ENCODE data around the gene C19orf53. TPM values are rescaled to one million over a fixed set of nuclear protein-coding genes. Genes with fewer than 3 reads are reported as not detected.
A peak's percentile ranks its signal among the peaks of the same experiment; 100 is the strongest.

The C19orf53 gene
- total and polyA plus RNA-seq, 9 of the 15 experiments (the other 6 are each of a cell fraction or from before 2014, with no cell fraction given) = 98.5 to 441 (median 164) TPM

DNA sequence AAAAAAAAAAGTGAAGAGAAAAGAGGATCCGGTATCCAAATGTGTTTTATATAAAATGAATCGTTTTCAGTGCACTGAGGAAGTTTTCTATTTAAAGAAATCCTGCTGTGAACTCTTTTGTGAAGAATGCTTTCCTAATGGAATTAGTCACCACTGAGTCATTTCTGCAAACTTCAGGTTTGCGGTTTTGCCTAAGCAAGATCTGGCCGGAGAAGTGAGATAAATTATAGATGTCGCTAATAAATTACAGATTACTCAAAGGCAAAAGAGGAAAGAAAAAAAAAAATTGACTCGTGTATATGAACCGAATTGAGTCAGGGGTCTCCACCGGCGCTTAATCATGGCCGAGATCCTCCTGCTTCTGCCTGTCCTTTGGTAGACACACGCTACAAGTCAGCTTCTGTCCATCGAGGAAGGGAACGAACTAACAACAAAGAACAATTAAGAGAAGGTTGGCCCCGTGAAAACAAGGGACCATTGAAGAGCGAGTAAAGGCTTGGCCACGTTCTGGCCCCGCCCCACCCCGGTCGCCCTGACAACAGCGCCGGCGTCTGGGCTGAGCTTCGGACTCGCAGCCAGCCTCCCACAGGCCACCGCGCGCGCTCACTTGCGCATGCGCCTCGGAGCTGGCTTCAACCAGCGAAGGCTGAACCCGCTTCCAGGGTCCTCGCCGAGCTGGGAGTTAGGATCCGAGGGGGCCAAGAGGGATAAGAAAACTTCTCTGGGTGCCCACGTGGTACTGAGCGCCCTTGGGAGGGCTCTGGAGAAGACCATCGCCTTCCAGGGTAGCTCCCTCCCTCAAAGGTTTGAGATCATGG lies 42.9 kb upstream of the C19orf53 start (continued):
- TF ChIP-seq TEAD4 (IDR thresholded peaks at IDR 0.05; ENCODE audit: low read length) (peak; percentile 78), TEAD4 (CRISPR knock-in tag; IDR thresholded peaks at IDR 0.05; ENCODE audit: borderline replicate concordance) (no peak), ARHGAP35 (IDR thresholded peaks at IDR 0.05; ENCODE audit: partially characterized antibody) (no peak), NELFE (IDR thresholded peaks at IDR 0.05; ENCODE audit: insufficient read depth, insufficient read length) (no peak), OTX1 (CRISPR knock-in tag; IDR thresholded peaks at IDR 0.05) (no peak), ARID1B (IDR thresholded peaks at IDR 0.05) (peak; percentile 90), SMAD1 (IDR thresholded peaks at IDR 0.05; ENCODE audit: low read depth, low read length, partially characterized antibody) (no peak), CBX3 (IDR thresholded peaks at IDR 0.05; ENCODE audit: borderline replicate concordance in 1 of 2, low read length in 2 of 2) (no peak; a peak in 1 of 3 replicates), MEF2A (IDR thresholded peaks at IDR 0.05; ENCODE audit: control insufficient read depth, low read depth, low read length) (no peak; the same call in 1 of the 2 replicates), ZNF311 (CRISPR knock-in tag; IDR thresholded peaks at IDR 0.05) (no peak)
- TF ChIP-seq, protein P1, sequence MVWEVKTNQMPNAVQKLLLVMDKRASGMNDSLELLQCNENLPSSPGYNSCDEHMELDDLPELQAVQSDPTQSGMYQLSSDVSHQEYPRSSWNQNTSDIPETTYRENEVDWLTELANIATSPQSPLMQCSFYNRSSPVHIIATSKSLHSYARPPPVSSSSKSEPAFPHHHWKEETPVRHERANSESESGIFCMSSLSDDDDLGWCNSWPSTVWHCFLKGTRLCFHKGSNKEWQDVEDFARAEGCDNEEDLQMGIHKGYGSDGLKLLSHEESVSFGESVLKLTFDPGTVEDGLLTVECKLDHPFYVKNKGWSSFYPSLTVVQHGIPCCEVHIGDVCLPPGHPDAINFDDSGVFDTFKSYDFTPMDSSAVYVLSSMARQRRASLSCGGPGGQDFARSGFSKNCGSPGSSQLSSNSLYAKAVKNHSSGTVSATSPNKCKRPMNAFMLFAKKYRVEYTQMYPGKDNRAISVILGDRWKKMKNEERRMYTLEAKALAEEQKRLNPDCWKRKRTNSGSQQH (CRISPR knock-in tag; IDR thresholded peaks at IDR 0.05) = no peak
- TF ChIP-seq, protein P2, sequence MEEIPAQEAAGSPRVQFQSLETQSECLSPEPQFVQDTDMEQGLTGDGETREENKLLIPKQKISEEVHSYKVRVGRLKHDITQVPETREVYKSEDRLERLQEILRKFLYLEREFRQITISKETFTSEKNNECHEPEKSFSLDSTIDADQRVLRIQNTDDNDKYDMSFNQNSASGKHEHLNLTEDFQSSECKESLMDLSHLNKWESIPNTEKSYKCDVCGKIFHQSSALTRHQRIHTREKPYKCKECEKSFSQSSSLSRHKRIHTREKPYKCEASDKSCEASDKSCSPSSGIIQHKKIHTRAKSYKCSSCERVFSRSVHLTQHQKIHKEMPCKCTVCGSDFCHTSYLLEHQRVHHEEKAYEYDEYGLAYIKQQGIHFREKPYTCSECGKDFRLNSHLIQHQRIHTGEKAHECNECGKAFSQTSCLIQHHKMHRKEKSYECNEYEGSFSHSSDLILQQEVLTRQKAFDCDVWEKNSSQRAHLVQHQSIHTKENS (CRISPR knock-in tag; IDR thresholded peaks at IDR 0.05) = no peak
- TF ChIP-seq, protein P3, sequence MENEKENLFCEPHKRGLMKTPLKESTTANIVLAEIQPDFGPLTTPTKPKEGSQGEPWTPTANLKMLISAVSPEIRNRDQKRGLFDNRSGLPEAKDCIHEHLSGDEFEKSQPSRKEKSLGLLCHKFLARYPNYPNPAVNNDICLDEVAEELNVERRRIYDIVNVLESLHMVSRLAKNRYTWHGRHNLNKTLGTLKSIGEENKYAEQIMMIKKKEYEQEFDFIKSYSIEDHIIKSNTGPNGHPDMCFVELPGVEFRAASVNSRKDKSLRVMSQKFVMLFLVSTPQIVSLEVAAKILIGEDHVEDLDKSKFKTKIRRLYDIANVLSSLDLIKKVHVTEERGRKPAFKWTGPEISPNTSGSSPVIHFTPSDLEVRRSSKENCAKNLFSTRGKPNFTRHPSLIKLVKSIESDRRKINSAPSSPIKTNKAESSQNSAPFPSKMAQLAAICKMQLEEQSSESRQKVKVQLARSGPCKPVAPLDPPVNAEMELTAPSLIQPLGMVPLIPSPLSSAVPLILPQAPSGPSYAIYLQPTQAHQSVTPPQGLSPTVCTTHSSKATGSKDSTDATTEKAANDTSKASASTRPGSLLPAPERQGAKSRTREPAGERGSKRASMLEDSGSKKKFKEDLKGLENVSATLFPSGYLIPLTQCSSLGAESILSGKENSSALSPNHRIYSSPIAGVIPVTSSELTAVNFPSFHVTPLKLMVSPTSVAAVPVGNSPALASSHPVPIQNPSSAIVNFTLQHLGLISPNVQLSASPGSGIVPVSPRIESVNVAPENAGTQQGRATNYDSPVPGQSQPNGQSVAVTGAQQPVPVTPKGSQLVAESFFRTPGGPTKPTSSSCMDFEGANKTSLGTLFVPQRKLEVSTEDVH (IDR thresholded peaks at IDR 0.05; ENCODE audit: low read depth, partially characterized antibody) = no peak
- TF ChIP-seq, protein P4, sequence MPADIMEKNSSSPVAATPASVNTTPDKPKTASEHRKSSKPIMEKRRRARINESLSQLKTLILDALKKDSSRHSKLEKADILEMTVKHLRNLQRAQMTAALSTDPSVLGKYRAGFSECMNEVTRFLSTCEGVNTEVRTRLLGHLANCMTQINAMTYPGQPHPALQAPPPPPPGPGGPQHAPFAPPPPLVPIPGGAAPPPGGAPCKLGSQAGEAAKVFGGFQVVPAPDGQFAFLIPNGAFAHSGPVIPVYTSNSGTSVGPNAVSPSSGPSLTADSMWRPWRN (IDR thresholded peaks at IDR 0.05; ENCODE audit: low read depth) = peak; percentile 24; the same call in 1 of the 2 replicates
- TF ChIP-seq, protein P5, sequence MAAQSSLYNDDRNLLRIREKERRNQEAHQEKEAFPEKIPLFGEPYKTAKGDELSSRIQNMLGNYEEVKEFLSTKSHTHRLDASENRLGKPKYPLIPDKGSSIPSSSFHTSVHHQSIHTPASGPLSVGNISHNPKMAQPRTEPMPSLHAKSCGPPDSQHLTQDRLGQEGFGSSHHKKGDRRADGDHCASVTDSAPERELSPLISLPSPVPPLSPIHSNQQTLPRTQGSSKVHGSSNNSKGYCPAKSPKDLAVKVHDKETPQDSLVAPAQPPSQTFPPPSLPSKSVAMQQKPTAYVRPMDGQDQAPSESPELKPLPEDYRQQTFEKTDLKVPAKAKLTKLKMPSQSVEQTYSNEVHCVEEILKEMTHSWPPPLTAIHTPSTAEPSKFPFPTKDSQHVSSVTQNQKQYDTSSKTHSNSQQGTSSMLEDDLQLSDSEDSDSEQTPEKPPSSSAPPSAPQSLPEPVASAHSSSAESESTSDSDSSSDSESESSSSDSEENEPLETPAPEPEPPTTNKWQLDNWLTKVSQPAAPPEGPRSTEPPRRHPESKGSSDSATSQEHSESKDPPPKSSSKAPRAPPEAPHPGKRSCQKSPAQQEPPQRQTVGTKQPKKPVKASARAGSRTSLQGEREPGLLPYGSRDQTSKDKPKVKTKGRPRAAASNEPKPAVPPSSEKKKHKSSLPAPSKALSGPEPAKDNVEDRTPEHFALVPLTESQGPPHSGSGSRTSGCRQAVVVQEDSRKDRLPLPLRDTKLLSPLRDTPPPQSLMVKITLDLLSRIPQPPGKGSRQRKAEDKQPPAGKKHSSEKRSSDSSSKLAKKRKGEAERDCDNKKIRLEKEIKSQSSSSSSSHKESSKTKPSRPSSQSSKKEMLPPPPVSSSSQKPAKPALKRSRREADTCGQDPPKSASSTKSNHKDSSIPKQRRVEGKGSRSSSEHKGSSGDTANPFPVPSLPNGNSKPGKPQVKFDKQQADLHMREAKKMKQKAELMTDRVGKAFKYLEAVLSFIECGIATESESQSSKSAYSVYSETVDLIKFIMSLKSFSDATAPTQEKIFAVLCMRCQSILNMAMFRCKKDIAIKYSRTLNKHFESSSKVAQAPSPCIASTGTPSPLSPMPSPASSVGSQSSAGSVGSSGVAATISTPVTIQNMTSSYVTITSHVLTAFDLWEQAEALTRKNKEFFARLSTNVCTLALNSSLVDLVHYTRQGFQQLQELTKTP (IDR thresholded peaks at IDR 0.05; ENCODE audit: low read depth in 1 of 2, partially characterized antibody in 2 of 2) = peak in 1 of 2 experiments; percentile 43

Measured in K562 (cell line).